HG03520 (cell line): ENCODE results near the gene ZSCAN30.
"Not testable (repeated sequence)": the region's sequence is repeated elsewhere in the genome, so short reads cannot be mapped to it uniquely, and the experiment has no call there.

Source experiments
- ATAC-seq: cut with Tn5 transposase; IDR thresholded peaks from one replicate; pipeline ENCODE4 v1.9.1; 2021; ENCODE audit warnings: mild to moderate bottlenecking, moderate library complexity; ENCODE audit not compliant: unreplicated experiment

ZSCAN30 gene

DNA sequence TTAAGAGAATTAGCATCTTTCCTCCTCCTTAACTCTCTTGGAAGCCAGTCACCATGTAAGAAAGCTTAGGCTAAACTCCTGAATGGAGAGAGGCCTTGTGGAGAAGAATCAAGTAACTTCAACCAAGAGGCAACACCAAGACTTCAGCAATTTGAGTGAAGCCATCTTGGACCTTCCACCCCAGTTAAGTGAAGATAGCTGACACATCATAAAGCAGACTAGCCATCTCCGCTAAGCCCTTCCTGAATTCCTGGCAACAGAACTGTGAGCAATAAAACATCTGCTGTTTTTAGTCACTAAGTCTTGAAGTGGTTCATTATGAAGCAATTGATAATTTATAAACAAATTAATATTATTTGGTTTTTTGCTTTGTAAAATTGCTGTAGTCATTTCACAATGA, 50.7 kb downstream of the ZSCAN30 start:
- ATAC-seq: no peak

DNA sequence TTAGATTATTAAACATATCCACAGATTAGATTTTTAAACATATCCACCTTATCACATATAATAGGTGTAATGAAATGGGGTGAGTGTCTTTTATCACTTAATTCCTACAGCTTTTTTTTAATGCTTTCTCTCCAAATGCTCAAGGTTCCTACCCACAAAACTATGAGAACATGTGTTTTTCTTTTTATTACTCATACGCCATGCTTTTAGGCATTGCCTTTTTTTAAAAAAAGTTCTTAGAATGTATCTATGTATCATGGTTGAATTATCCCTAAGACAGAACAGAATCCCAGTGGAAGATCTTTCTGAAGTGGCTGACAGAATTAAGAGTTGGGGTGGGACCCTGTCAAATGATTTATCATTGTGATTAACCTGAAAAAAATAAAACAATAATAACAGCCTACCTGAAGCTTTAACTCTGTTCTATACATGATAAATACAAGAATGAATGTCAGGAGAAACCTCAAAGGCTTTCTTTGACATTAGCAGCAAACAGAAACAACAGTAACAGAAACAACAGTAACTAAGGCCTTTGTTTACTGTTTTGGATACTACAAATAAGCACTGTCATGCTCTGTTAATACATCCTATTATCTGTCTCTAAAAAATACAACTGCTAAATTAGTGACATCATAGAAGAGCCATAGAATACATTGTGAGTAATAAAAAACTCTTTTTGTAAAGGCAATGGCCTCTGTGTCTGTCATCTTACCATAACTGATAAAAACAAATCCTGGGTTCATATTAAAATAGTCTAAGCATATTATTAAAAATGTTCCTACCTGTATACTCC, 53.3 kb downstream of the ZSCAN30 start:
- no peak for ATAC-seq

DNA sequence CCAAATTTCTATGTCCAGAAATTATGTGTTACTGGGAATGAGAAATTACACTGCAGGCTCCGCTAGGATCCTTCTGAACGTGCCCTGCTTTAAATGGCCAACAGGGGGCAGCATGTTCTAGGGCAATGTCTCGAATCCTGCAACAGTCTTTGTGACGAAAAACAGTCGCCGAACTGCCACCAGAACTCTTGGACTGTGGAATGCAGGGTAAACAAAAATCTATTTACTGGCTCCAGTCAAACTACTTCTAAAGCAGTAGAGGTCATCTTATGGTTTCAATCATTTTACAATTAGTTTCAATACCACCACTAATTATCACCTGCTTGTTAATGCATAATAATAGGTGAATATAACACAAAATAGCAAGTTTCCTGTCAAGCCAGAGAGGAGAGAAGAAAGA, 59.0 kb downstream of the ZSCAN30 start:
- ATAC-seq: peak; percentile 85

DNA sequence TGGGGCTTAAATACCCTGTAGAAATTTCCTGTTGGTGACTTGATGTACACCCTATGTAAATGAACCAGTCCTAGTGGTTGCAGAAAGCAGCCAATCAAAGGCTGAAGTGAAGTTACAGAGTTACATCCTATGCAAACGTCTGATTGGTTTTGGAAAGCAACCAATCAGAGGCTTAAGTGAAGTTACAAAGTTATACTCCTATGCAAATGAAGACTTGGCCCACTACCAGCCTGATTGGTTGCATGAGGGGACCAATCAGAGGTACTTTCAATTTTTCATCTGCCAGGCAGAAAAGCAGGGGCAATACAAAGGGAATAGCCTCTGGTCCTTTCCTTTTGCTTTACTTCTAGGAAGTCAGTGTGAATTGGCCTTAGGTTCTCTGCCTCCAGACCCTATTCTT, 62.8 kb downstream of the ZSCAN30 start:
- no peak for ATAC-seq

DNA sequence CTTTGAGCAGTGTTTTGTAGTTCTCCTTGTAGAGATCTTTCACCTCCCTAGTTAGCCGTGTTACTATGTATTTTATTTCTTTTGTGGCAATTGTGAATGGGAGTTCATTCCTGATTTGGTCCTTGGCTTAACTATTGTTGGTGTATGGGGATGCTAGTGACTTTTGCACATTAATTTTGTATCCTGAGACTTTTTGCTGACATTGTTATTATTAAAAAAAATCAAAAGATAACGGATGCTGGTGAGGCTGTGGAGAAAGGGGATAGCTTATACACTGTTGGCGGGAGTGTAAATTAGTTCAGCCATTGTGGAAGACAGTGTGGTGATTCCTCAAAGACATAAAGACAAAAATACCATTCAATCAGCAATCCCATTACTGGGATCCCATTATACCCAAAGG, 66.2 kb downstream of the ZSCAN30 start:
- no peak for ATAC-seq

DNA sequence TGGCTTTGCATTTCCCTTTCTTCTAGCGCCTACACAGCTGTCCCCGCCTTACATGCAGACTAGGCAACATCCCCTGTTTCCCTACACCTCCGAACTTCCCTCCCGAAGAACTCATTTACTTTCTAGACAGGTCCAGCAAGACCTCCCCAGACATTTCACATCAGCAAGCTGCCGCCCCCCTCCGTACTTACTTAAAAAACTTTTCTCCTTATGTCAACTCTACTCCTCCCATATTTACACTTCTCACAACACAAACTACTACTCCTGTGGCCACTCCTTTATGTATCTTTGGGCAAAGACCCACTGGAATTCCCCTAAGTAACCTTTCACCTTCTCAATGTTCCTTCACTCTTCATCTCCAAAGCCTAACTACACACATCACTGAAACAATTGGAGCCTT, 69.6 kb downstream of the ZSCAN30 start:
- no peak for ATAC-seq

DNA sequence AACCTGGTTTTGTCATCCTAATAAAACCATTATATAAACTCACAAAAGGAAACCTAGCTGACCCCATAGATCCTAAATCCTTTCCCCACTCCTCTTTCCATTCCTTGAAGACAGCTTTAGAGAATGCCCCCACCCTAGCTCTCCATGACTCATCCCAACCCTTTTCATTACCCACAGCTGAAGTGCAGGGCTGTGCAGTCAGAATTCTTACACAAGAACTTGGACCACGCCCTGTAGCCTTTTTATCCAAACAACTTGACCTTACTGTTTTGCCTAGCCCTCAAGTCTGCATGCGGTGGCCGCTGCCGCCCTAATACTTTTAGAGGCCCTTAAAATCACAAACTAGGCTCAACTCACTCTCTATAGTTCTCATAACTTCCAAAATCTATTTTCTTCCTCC, 70.7 kb downstream of the ZSCAN30 start:
- not testable (repeated sequence) for ATAC-seq

DNA sequence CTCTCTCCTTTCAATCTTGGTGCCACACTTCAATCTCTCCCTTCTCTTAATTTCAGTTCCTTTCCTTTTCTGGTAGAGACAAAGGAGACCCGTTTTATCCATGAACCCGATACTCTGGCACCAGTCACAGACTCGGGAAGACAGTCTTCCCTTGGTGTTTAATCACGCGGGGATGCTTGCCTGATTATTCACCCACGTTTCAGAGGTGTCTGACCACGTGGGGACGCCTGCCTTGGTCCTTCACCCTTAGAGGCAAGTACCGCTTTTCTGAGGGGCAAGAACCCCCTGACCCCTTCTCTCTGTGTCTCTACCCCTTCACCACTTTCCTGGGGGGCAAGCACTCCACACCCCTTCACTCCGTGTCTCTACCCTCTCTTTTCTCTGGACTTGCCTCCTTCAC, 73.4 kb downstream of the ZSCAN30 start:
- ATAC-seq: not testable (repeated sequence)

DNA sequence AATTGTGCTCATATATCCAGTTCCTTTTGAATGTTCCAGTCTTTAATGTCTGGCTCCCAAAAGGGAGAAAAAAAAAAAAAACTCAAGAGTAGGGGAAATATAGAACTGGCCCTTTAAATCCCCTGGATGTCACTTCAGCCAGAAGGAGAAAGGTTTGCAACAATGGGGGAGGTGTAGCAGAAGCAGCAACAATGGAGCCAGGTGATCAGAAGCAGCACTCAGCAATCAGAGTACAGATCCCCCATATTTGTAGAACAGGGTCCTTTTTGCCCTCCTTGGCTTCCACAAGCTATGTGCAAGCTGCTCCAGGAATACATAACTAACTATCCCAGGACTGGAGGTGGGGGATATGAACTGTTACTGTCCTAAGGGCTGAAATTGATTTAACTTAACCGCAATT, 75.0 kb downstream of the ZSCAN30 start:
- no peak for ATAC-seq

DNA sequence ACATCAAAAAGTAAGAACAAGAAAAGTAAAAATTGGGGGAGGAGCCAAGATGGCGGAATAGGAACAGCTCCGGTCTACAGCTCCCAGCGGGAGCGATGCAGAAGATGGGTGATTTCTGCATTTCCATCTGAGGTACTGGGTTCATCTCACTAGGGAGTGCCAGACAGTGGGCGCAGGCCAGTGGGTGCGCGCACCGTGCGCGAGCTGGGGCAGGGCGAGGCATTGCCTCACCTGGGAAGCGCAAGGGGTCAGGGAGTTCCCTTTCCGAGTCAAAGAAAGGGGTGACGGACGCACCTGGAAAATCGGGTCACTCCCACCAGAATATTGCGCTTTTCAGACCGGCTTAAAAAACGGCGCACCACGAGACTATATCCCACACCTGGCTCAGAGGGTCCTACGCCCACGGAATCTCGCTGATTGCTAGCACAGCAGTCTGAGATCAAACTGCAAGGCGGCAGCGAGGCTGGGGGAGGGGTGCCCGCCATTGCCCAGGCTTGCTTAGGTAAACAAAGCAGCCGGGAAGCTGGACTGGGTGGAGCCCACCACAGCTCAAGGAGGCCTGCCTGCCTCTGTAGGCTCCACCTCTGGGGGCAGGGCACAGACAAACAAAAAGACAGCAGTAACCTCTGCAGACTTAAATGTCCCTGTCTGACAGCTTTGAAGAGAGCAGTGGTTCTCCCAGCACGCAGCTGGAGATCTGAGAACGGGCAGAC, 84.1 kb downstream of the ZSCAN30 start:
- not testable (repeated sequence) for ATAC-seq

DNA sequence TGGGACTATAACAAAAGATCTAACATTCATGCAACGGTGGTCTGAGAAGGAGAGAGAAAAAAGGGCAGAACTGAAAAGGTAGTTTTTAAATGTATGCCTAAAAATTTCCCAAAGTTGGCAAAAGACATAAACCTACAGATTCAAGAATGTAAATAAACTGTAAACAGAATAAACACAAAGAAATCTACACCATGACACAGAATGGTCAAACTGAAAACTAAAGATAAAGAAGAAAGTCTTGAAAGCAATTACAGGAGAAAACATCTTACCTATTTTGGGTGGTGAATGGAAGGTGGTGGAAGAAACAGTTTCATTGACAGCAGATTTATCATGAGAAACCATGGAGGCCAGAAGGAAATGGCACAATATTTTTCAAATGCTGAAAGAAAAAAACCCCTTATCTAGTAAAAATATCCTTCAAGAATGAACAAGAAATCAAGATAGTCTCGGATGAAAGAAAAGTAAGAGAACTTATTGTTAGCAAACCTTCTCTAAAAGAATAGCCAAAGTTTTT, 84.8 kb downstream of the ZSCAN30 start:
- ATAC-seq: no peak

DNA sequence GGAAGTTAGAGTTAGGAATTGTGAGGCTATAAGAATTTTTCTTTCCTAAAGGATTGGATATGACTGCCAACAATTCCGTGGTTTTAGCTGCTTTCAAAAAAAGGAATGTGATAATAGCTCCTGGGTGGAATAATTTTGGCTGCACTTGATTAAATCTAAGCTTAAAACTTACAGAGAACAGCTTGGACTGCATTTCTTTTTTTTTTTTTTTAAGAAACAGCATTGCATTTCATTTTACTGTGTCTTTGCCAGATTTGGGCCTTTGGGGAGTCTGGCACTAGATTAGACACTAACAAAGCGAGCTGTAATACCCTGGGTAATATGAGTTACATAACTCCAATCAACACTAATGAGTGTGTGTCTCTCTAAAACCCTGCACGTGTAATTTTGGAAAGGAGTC, 87.0 kb downstream of the ZSCAN30 start:
- ATAC-seq: no peak

DNA sequence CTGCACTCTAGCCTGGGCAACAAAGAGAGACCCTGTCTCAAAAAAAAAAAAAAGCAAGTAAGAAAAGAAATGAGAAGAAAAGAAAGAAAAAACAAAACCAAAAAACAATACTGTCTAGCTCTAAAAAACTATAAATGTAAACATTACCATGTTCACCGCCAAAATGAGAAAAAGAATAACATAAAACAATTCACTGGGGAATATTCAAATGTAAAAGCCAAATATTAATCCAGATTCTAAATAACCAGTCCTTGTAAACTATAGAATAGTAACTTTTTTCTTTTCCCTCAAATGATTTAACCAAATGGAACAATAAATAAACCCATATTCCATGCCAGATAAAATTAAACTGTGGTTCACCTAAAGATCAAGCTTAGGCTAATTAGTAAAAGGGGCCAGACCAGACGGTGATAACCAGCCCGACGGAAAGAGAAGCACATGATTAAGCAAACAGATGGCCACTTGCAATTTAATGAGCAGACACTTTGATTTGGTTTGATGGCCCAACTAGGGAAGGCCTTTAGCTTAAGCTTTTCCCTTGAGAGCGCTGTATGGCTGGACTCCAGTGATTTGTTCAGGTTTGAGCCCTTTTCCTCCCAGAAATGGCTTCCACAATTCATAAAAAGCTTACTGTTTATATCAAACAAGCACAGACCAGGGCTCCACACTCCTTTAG, 88.6 kb downstream of the ZSCAN30 start:
- no peak for ATAC-seq
